SK-N-SH (cell line): ENCODE measurements around the gene ZNF311. TPM values are rescaled to one million over a fixed set of nuclear protein-coding genes. Genes with fewer than 3 reads are reported as not detected.

Experiments
- CTCF ChIA-PET: fragments of 300-600, 350-600 bp; formaldehyde crosslinking; extraction: SDS; loops from one replicate; lab custom pipeline; 2021; lab: Yijun Ruan, JAX
- POLR2A ChIA-PET: fragments of 350-600 bp; sonication (Branson Sonifier 250); formaldehyde crosslinking; extraction: SDS; loops from one replicate; lab custom pipeline; 2020; ENCODE audit warnings: antibody characterized with exemption, inconsistent platforms; lab: Yijun Ruan, JAX
- DNase-seq: peaks from one replicate; pipeline ENCODE4 v3.0.0; 2012
- H2AFZ ChIP-seq: fragments of 200-600 bp; sonication (generic); 2 replicates; pipeline ENCODE4 v1.8.1; 2016; ENCODE audit warnings: antibody characterized with exemption, mild to moderate bottlenecking, low read depth
- H3F3A ChIP-seq: fragments of 200-600 bp; sonication (generic); replicated peaks from 2 replicates; pipeline ENCODE3; 2016; ENCODE audit warnings: antibody characterized with exemption, mild to moderate bottlenecking; ENCODE audit not compliant: insufficient read depth
- H3K27ac ChIP-seq, 2 experiments: fragments of 200-500 bp in 1 of 2; fragments of 200-600 bp in 1 of 2; sonication (Bioruptor generic) in 1 of 2; sonication (generic), shearing (Covaris generic) in 1 of 2; 2 replicates each; pipeline versions ENCODE4 v1.5.1 to v1.6.1; 2014 to 2016; ENCODE audit warnings: low read depth in 2 of 2, inconsistent platforms in 1 of 2, low read length in 1 of 2, mild to moderate bottlenecking in 1 of 2, mixed read lengths in 1 of 2
- H3K27me3 ChIP-seq: fragments of 200-600 bp; sonication (generic), shearing (Covaris generic); 2 replicates; pipeline ENCODE4 v1.6.1; 2016; ENCODE audit warnings: mixed run types; ENCODE audit not compliant: insufficient read depth
- H3K36me3 ChIP-seq, 2 experiments: fragments of 200-500 bp in 1 of 2; fragments of 200-600 bp in 1 of 2; sonication (Bioruptor generic) in 1 of 2; sonication (generic) in 1 of 2; replicated peaks in 1 of 2; 2 replicates each; pipeline versions ENCODE3 to v1.5.1; 2014 to 2016; ENCODE audit warnings: low read length in 1 of 2, mild to moderate bottlenecking in 1 of 2; ENCODE audit not compliant: insufficient read depth in 2 of 2, control insufficient read depth in 1 of 2
- H3K4me1 ChIP-seq, 2 experiments: fragments of 200-500 bp in 1 of 2; fragments of 200-600 bp in 1 of 2; sonication (Bioruptor generic) in 1 of 2; sonication (generic), shearing (Covaris generic) in 1 of 2; 2 replicates each; pipeline versions ENCODE4 v1.5.1 to v1.6.1; 2014 to 2016; ENCODE audit warnings: low read depth in 1 of 2, low read length in 1 of 2, mixed run types in 1 of 2; ENCODE audit not compliant: insufficient read depth in 2 of 2, control insufficient read depth in 1 of 2
- H3K4me2 ChIP-seq: fragments of 200-600 bp; sonication (generic), shearing (Covaris generic); 2 replicates; pipeline ENCODE4 v1.6.1; 2017; ENCODE audit warnings: mixed run types
- H3K4me3 ChIP-seq, 2 experiments: fragments of 200-500 bp in 1 of 2; fragments of 200-600 bp in 1 of 2; sonication (Bioruptor generic) in 1 of 2; sonication (generic), shearing (Covaris generic) in 1 of 2; 2 replicates each; pipeline versions ENCODE4 v1.5.1 to v1.8.1; 2014 to 2016; ENCODE audit warnings: low read depth in 2 of 2, inconsistent platforms in 1 of 2, low read length in 1 of 2, mild to moderate bottlenecking in 1 of 2, mixed read lengths in 1 of 2, moderate library complexity in 1 of 2
- H3K79me2 ChIP-seq: fragments of 200-600 bp; sonication (generic); 2 replicates; pipeline ENCODE4 v1.8.1; 2017; ENCODE audit warnings: mild to moderate bottlenecking; ENCODE audit not compliant: insufficient read depth
- H3K9ac ChIP-seq: fragments of 200-600 bp; sonication (generic); 2 replicates; pipeline ENCODE4 v1.6.1; 2017; ENCODE audit warnings: mixed run types
- H3K9me2 ChIP-seq: fragments of 200-600 bp; sonication (generic); 2 replicates; pipeline ENCODE4 v1.6.1; 2017; ENCODE audit warnings: mixed run types
- H3K9me3 ChIP-seq: fragments of 200-600 bp; sonication (generic); 2 replicates; pipeline ENCODE4 v1.6.1; 2017; ENCODE audit warnings: mixed run types, mild to moderate bottlenecking, moderate library complexity
- H4K20me1 ChIP-seq: fragments of 200-600 bp; sonication (generic); 2 replicates; pipeline ENCODE4 v1.6.1; 2017; ENCODE audit warnings: mild to moderate bottlenecking, mixed run types; ENCODE audit not compliant: insufficient read depth
- CHD2 ChIP-seq: fragments of 150-350 bp; IDR thresholded peaks from 2 replicates; pipeline ENCODE4 v1.6.1; 2018; ENCODE audit warnings: low read length; ENCODE audit not compliant: partially characterized antibody
- CTCF ChIP-seq: fragments of 200-600 bp; sonication (generic); IDR thresholded peaks from 2 replicates; pipeline ENCODE4 v1.6.1; 2017; ENCODE audit warnings: antibody characterized with exemption, mild to moderate bottlenecking, moderate library complexity
- ELF1 ChIP-seq: IDR thresholded peaks from 2 replicates; pipeline ENCODE4 v1.4.0; 2012
- EP300 ChIP-seq, 2 experiments: IDR thresholded peaks; 2 replicates each; pipeline versions ENCODE4 v1.4.0 to v1.6.1; 2012; ENCODE audit warnings: borderline replicate concordance in 1 of 2, low read depth in 1 of 2, low read length in 1 of 2
- FOSL2 ChIP-seq: IDR thresholded peaks from 2 replicates; pipeline ENCODE4 v1.4.0; 2012; ENCODE audit warnings: low read depth, mild to moderate bottlenecking, moderate library complexity, borderline replicate concordance
- FOXJ3 ChIP-seq: sonication (generic); formaldehyde crosslinking; IDR thresholded peaks from 2 replicates; pipeline ENCODE4 v1.5.1; 2020; ENCODE audit warnings: mild to moderate bottlenecking, missing genetic modification reagents
- FOXM1 ChIP-seq: IDR thresholded peaks from 2 replicates; pipeline ENCODE4 v1.4.0; 2012; ENCODE audit warnings: low read depth, mild to moderate bottlenecking
- GABPA ChIP-seq: IDR thresholded peaks from 2 replicates; pipeline ENCODE4 v1.4.0; 2012; ENCODE audit warnings: low read depth, mild to moderate bottlenecking
- GATA2 ChIP-seq: sonication (generic); formaldehyde crosslinking; IDR thresholded peaks from 2 replicates; pipeline ENCODE4 v1.5.0; 2020; ENCODE audit warnings: mild to moderate bottlenecking, missing genetic modification reagents
- JUND ChIP-seq: IDR thresholded peaks from 2 replicates; pipeline ENCODE4 v1.4.0; 2012
- MEF2A ChIP-seq: IDR thresholded peaks from 2 replicates; pipeline ENCODE4 v1.4.0; 2012; ENCODE audit warnings: low read depth, borderline replicate concordance
- MXI1 ChIP-seq: IDR thresholded peaks from 2 replicates; pipeline ENCODE4 v1.6.1; 2012; ENCODE audit warnings: mild to moderate bottlenecking, low read depth, low read length, improper control_type of control experiment
- NFIC ChIP-seq: IDR thresholded peaks from 2 replicates; pipeline ENCODE4 v1.4.0; 2012; ENCODE audit warnings: borderline replicate concordance
- PBX3 ChIP-seq: IDR thresholded peaks from 2 replicates; pipeline ENCODE4; 2012
- POLR2AphosphoS5 ChIP-seq: IDR thresholded peaks from 2 replicates; pipeline ENCODE4 v1.6.1; 2012; ENCODE audit warnings: low read depth, low read length
- RFX5 ChIP-seq: IDR thresholded peaks from 2 replicates; pipeline ENCODE4 v1.6.1; 2012; ENCODE audit warnings: mild to moderate bottlenecking, improper control_type of control experiment, low read length
- SIN3A ChIP-seq: IDR thresholded peaks from 2 replicates; pipeline ENCODE4 v1.6.1; 2012; ENCODE audit warnings: low read depth, mild to moderate bottlenecking, low read length, moderate library complexity, borderline replicate concordance
- TAF1 ChIP-seq: IDR thresholded peaks from 2 replicates; pipeline ENCODE4 v1.6.1; 2012; ENCODE audit warnings: low read depth, mild to moderate bottlenecking, low read length, moderate library complexity, borderline replicate concordance
- TCF12 ChIP-seq: IDR thresholded peaks from 2 replicates; pipeline ENCODE4 v1.4.0; 2012
- TEAD4 ChIP-seq: IDR thresholded peaks from 2 replicates; pipeline ENCODE4 v1.4.0; 2012; ENCODE audit warnings: mild to moderate bottlenecking, borderline replicate concordance; ENCODE audit not compliant: insufficient read depth
- USF1 ChIP-seq: IDR thresholded peaks from 2 replicates; pipeline ENCODE4 v1.4.0; 2012; ENCODE audit warnings: low read depth, borderline replicate concordance
- USF2 ChIP-seq: fragments of 150-350 bp; IDR thresholded peaks from 2 replicates; pipeline ENCODE4 v1.6.1; 2017; ENCODE audit warnings: antibody characterized with exemption, low read length, low read depth, borderline replicate concordance
- YY1 ChIP-seq: IDR thresholded peaks from 2 replicates; pipeline ENCODE4 v1.4.0; 2012; ENCODE audit warnings: low read depth, mild to moderate bottlenecking
- WGBS: methylation state at CpG from one replicate; pipeline ENCODE4 v1.1.6; 2017; ENCODE audit warnings: low lambda C conversion rate; 5-methylcytosine and 5-hydroxymethylcytosine counted together
- polyA plus RNA-seq, 3 experiments: library from polyadenylated mRNA; depleted of rRNA; stranded (reverse); fragments of >200 nt; gene quantifications; 2 replicates each; pipeline ENCODE4 v1.2.3, GENCODE V29; 2012

Gene ZNF311
- polyA plus RNA-seq, 1 of the 3 experiments (the other 2 are of a cell fraction), result 0.16 TPM

- Histone ChIP-seq H3K4me1 (peaks cover 0 to 5% of the 10 kb centered on the region in 2 experiments; a peak in 1 of 4 replicates), H4K20me1 (no peaks in the 10 kb centered on the region), H3K27ac (no peak overlapping the region), H3K27me3 (no peaks in the 10 kb centered on the region), H3F3A (peaks cover 8% of the 10 kb centered on the region), H3K4me3 (no peak overlapping the region), H3K9me2 (no peaks in the 10 kb centered on the region), H3K79me2 (no peaks in the 10 kb centered on the region), H3K36me3 (no peaks in the 10 kb centered on the region), H3K9ac (no peak overlapping the region), H2AFZ (no peak overlapping the region; the same call in 1 of the 2 replicates), H3K4me2 (no peak overlapping the region), H3K9me3 (no peaks in the 10 kb centered on the region)
- TF ChIP-seq SIN3A, result no peak
- no peak for TF ChIP-seq POLR2AphosphoS5
- TF ChIP-seq ELF1, result no peak
- no peak for TF ChIP-seq EP300 (IDR thresholded peaks at IDR 0.05; ENCODE audit: borderline replicate concordance in 1 of 2, low read depth in 1 of 2, low read length in 1 of 2)
- CTCF ChIA-PET, result no interaction called here
- 85% methylated on average over 29 of the region's 51 CpGs for WGBS
- DNase-seq, result no peak
- POLR2A ChIA-PET, result no interaction called here
Measured at GRCh38 chr6:28977341-28978132, 27.6 kb downstream of the ZNF311 start.

GRCh38 chr6:28976677-28977076 is 28.4 kb downstream of the ZNF311 start:
- H3K79me2 ChIP-seq, result no peaks in the 10 kb centered on the region
- DNase-seq, result no peak
- ChIA-PET POLR2A (no interaction called here), CTCF (no interaction called here)
- no peak overlapping the region for H3K9ac ChIP-seq
- H2AFZ ChIP-seq, result no peak overlapping the region
- H3K4me2 ChIP-seq, result no peak overlapping the region
- peaks cover 4% of the 10 kb centered on the region for H3F3A ChIP-seq
- H3K27me3 ChIP-seq, result no peaks in the 10 kb centered on the region
- H3K4me1 ChIP-seq, result peaks cover 0 to 5% of the 10 kb centered on the region in 2 experiments; a peak in 1 of 4 replicates
- H3K9me3 ChIP-seq, result no peaks in the 10 kb centered on the region
- 86% methylated on average over 3 of the region's 3 CpGs for WGBS
- no peak overlapping the region for H3K27ac ChIP-seq
- no peaks in the 10 kb centered on the region for H3K36me3 ChIP-seq
- H3K4me3 ChIP-seq, result no peak overlapping the region
- no peaks in the 10 kb centered on the region for H4K20me1 ChIP-seq
- H3K9me2 ChIP-seq, result no peaks in the 10 kb centered on the region
- TF ChIP-seq NFIC (no peak), MEF2A (no peak), GATA2 (CRISPR knock-in tag) (no peak), PBX3 (no peak), TAF1 (no peak), TCF12 (no peak), USF1 (no peak), RFX5 (no peak), GABPA (no peak), TEAD4 (no peak), CTCF (no peak), JUND (no peak), YY1 (no peak), FOXJ3 (CRISPR knock-in tag) (no peak), MXI1 (no peak), USF2 (no peak), CHD2 (no peak), POLR2AphosphoS5 (no peak), FOSL2 (no peak), FOXM1 (no peak)
